Epithelial cell of proximal tubule (primary cell): ENCODE results near the gene CDK4. TPM values are rescaled to one million over a fixed set of nuclear protein-coding genes. Genes with fewer than 3 reads are reported as not detected.

Experiments
- DNase-seq: peaks from one replicate; pipeline ENCODE4 v3.0.0-alpha.2; 2011; ENCODE audit warnings: low read depth
- H3K4me3 ChIP-seq: 2 replicates; pipeline ENCODE4 v1.5.1; 2011; ENCODE audit warnings: low read depth, mild to moderate bottlenecking, low read length
- CTCF ChIP-seq: conservative IDR thresholded peaks from 2 replicates; pipeline ENCODE4 v1.5.1; 2012; ENCODE audit warnings: low read depth, mild to moderate bottlenecking, low read length
- total RNA-seq: library from RNA; depleted of rRNA; stranded (reverse); fragments of >200 nt; gene quantifications from 2 replicates; pipeline ENCODE4 v1.2.3, GENCODE V29; 2015

Gene CDK4
- total RNA-seq, 1 donor from 2014 or later: 178 TPM

DNA sequence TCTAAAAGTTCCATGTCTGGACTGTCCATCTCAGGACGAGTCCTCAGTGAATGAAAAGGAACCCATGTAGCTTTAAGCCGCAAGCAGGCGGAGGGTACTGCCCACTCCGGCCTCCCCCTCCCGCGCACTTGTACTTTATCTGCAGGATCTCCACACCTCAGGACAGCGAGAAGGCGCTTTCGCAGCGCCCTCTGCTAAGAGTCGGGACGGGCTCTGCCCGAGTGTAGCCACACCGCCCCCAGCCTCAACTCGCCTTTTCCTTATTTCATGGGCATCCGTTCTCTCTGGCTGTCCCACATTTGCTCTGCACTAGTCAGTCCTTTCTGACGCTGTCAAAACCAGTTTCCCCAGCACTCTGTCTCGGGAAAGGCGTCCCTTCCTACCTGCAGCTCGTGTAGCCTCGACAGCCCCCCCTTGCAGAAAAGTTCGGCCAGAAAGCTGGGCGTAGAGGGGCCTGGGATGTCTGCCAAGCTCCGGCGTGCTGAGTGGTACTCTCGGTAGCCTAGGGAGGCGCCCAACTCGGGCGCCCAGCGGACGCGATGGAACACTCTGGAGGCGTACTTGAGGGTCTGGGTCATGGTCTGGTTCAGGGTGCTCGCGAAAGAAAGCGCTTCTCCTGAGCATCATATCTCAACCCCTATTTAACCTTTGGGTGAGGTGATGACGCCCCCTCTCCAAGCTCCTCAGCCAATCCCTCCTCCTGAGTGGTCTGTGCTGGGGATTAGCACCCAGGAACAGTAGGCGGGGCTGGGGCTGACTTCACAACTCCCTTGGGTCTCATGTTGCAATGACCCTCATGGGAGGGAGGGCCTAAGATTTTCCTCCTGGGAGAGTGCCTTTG is 14.6 kb upstream of the CDK4 start, which contains the start of gene CYP27B1:
Gene CYP27B1 (minus strand): TSS at position 615 of the 841 bp plus-strand sequence. CDS start 37 bp downstream, at position 578.
- no peak for DNase-seq
- TF ChIP-seq CTCF: no peak
- peak within 1 kb of the TSS; percentile 47 for H3K4me3 ChIP-seq

DNA sequence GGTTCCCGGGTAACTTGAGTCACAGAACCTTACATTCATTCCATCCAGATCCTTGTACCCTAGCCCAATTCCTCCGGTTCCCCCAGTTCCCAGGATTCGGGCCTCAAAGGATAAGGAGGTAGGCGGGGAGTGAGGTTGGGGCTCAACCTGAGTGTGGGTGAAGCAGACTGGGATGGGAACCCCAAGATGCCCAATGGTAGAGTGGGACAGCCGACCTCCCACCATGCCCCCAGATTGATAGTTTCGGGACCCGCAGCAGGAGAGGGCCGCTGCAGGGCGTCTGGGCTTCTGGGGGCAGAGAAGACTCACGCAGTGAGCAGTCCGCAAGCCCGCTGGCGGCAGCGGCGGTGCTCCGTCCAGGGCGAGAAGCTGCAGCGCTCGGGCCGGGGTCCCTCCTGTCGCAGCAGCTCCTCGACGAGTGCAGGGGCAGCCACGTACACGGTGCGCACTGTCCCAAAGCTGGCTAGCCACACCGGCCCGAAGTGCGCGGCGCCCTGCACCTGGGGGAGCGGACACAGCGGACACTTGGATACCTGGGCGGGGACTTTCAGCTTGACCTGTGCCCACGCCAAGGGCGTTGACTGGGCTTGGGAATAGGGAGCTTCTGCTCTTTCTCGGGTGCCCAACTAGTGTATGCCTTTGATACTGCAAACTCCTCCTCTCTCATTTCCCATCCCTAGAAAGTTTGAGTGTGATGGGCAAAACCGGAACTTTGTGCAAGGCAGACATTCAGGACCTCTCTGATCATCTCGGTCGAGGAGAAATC is 13.8 kb upstream of the CDK4 start:
- no peak for TF ChIP-seq CTCF
- H3K4me3 ChIP-seq: peak overlapping the region; percentile 47
- DNase-seq: no peak

- H3K4me3 ChIP-seq: peak overlapping the region; percentile 47
- peak; percentile 40 for TF ChIP-seq CTCF
- DNase-seq: no peak
Observed at GRCh38 chr12:57765003-57765697, 13.0 kb upstream of the CDK4 start.

DNA sequence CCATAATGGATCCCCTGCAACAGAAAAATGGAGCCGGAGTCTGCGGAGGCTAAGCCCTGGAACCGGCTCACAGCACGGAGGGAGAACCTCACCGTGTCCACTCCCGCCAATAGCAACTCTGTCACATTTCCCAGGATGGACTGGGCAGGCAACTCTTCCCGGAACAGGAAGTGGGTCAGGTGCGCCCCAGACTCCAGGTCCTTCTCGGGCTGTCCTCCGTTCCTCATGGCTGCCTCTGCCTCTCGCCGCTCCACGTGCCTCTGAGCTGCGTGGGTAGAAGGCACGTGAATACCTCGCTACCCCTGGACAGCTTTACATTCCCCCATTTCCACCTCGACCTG is 12.5 kb upstream of the CDK4 start:
- no peak for TF ChIP-seq CTCF
- peak overlapping the region; percentile 47 for H3K4me3 ChIP-seq
- no peak for DNase-seq

- H3K4me3 ChIP-seq: no peak overlapping the region
- DNase-seq: no peak
- no peak for TF ChIP-seq CTCF
Observed at GRCh38 chr12:57763881-57764661, 12.0 kb upstream of the CDK4 start.

- no peak overlapping the region for H3K4me3 ChIP-seq
- no peak for TF ChIP-seq CTCF
- DNase-seq: no peak
Observed at GRCh38 chr12:57762463-57762862, 10.4 kb upstream of the CDK4 start.
